PFSK-1 (cell line): Measurements from ENCODE around the gene INPP4A.

Source experiments
- FOXP2 ChIP-seq: optimal IDR thresholded peaks from 2 replicates; pipeline ENCODE3; 2011; ENCODE audit warnings: borderline replicate concordance, control low read depth, inconsistent platforms; ENCODE audit not compliant: insufficient read depth; ENCODE audit errors: extremely low read length, extremely low read depth
- POLR2AphosphoS5 ChIP-seq: IDR thresholded peaks from 2 replicates; pipeline ENCODE4 v1.6.1; 2012; ENCODE audit warnings: low read depth, mild to moderate bottlenecking, control low read depth, low read length, moderate library complexity
- REST ChIP-seq, 2 experiments: IDR thresholded peaks; 2 replicates each; pipeline versions ENCODE4 v1.6.1 to v1.8.0; 2011 to 2012; ENCODE audit warnings: low read depth in 2 of 2, low read length in 2 of 2, control low read depth in 1 of 2, inconsistent platforms in 1 of 2, mild to moderate bottlenecking in 1 of 2, moderate library complexity in 1 of 2; ENCODE audit not compliant: insufficient read depth in 1 of 2
- SIN3A ChIP-seq: IDR thresholded peaks from 2 replicates; pipeline ENCODE4 v1.6.1; 2012; ENCODE audit warnings: mild to moderate bottlenecking, low read length, moderate library complexity, borderline replicate concordance; ENCODE audit not compliant: insufficient read depth
- TAF1 ChIP-seq: IDR thresholded peaks from 2 replicates; pipeline ENCODE4 v1.6.1; 2012; ENCODE audit warnings: low read length, control low read depth, borderline replicate concordance; ENCODE audit not compliant: insufficient read depth

INPP4A gene

GRCh38 chr2:98478088-98478551 lies 33.5 kb downstream of the INPP4A start:
- TF ChIP-seq FOXP2 (no peak), TAF1 (no peak), SIN3A (no peak), REST (IDR thresholded peaks at IDR 0.05; ENCODE audit: insufficient read depth in 1 of 2, low read depth in 2 of 2, low read length in 2 of 2) (no peak), POLR2AphosphoS5 (no peak)

- TF ChIP-seq POLR2AphosphoS5 (no peak), TAF1 (no peak), SIN3A (no peak), FOXP2 (no peak), REST (IDR thresholded peaks at IDR 0.05; ENCODE audit: insufficient read depth in 1 of 2, low read depth in 2 of 2, low read length in 2 of 2) (no peak)
Observed at GRCh38 chr2:98478907-98479306, 34.2 kb downstream of the INPP4A start.

GRCh38 chr2:98479371-98479770 lies 34.7 kb downstream of the INPP4A start:
- TF ChIP-seq TAF1 (no peak), FOXP2 (no peak), REST (IDR thresholded peaks at IDR 0.05; ENCODE audit: insufficient read depth in 1 of 2, low read depth in 2 of 2, low read length in 2 of 2) (no peak), SIN3A (no peak), POLR2AphosphoS5 (no peak)

GRCh38 chr2:98479959-98480524 lies 35.4 kb downstream of the INPP4A start:
- no peak for TF ChIP-seq POLR2AphosphoS5
- no peak for TF ChIP-seq TAF1
- no peak for TF ChIP-seq REST (IDR thresholded peaks at IDR 0.05; ENCODE audit: insufficient read depth in 1 of 2, low read depth in 2 of 2, low read length in 2 of 2)
- TF ChIP-seq SIN3A: no peak
- no peak for TF ChIP-seq FOXP2

GRCh38 chr2:98480598-98480997 lies 35.9 kb downstream of the INPP4A start:
- TF ChIP-seq SIN3A (no peak), FOXP2 (no peak), TAF1 (no peak), POLR2AphosphoS5 (no peak), REST (IDR thresholded peaks at IDR 0.05; ENCODE audit: insufficient read depth in 1 of 2, low read depth in 2 of 2, low read length in 2 of 2) (no peak)
